Neural cell (in vitro differentiated cells): Measurements from ENCODE around the gene ANGEL2. TPM values are rescaled to one million over a fixed set of nuclear protein-coding genes. Genes with fewer than 3 reads are reported as not detected.

Experiments
- H2AFZ ChIP-seq: fragments of 200-600, 300-800 bp; sonication (generic), shearing (Covaris generic); 2 replicates; pipeline ENCODE4 v1.6.0; 2014; ENCODE audit warnings: low read depth, mild to moderate bottlenecking, antibody characterized with exemption, low read length, moderate library complexity
- H3F3A ChIP-seq: fragments of 200-600 bp; shearing (Covaris generic); 2 replicates; pipeline ENCODE4 v1.6.1; 2016; ENCODE audit warnings: mild to moderate bottlenecking, moderate library complexity, mixed read lengths, antibody characterized with exemption, low read length; ENCODE audit not compliant: insufficient read depth, poor library complexity, severe bottlenecking
- H3K27ac ChIP-seq: fragments of 200-600, 300-800 bp; sonication (generic), shearing (Covaris generic); 2 replicates; pipeline ENCODE4 v1.5.1; 2014; ENCODE audit warnings: mild to moderate bottlenecking, low read length, moderate library complexity
- H3K27me3 ChIP-seq: fragments of 300-800, 200-600 bp; sonication (generic), shearing (Covaris generic); 2 replicates; pipeline ENCODE4 v1.6.0; 2014; ENCODE audit warnings: mild to moderate bottlenecking, low read depth, low read length, moderate library complexity; ENCODE audit not compliant: insufficient read depth
- H3K36me3 ChIP-seq: fragments of 300-800, 200-600 bp; sonication (generic), shearing (Covaris generic); 2 replicates; pipeline ENCODE4 v1.5.1; 2014; ENCODE audit warnings: mild to moderate bottlenecking, antibody characterized with exemption, low read length, moderate library complexity; ENCODE audit not compliant: insufficient read depth
- H3K4me2 ChIP-seq: fragments of 300-800, 200-600 bp; sonication (generic), shearing (Covaris generic); 2 replicates; pipeline ENCODE4 v1.6.0; 2014; ENCODE audit warnings: mild to moderate bottlenecking, low read length
- H3K4me3 ChIP-seq: fragments of 300-800, 200-600 bp; sonication (generic), shearing (Covaris generic); 2 replicates; pipeline ENCODE4 v1.5.1; 2014; ENCODE audit warnings: mild to moderate bottlenecking, low read length, moderate library complexity
- H3K79me2 ChIP-seq: fragments of 200-600 bp; shearing (Covaris generic); replicated peaks from 2 replicates; pipeline ENCODE4 v1.6.0; 2014; ENCODE audit warnings: mild to moderate bottlenecking, low read length, moderate library complexity; ENCODE audit not compliant: insufficient read depth
- H3K9ac ChIP-seq: fragments of 300-800, 200-600 bp; sonication (generic), shearing (Covaris generic); 2 replicates; pipeline ENCODE4 v1.6.1; 2016; ENCODE audit warnings: mild to moderate bottlenecking, low read length, mixed read lengths
- H3K9me2 ChIP-seq: fragments of 200-600 bp; shearing (Covaris generic); 2 replicates; pipeline ENCODE4 v1.6.1; 2016; ENCODE audit warnings: mild to moderate bottlenecking, low read length, mixed read lengths; ENCODE audit not compliant: insufficient read depth
- H3K9me3 ChIP-seq: fragments of 200-600, 300-800 bp; sonication (generic), shearing (Covaris generic); 2 replicates; pipeline ENCODE4 v1.6.1; 2016; ENCODE audit warnings: mild to moderate bottlenecking, mixed run types, low read length, moderate library complexity, mixed read lengths
- H4K20me1 ChIP-seq: fragments of 200-600 bp; shearing (Covaris generic); 2 replicates; pipeline ENCODE4 v1.6.1; 2016; ENCODE audit warnings: mild to moderate bottlenecking, mixed run types; ENCODE audit not compliant: insufficient read depth
- EP300 ChIP-seq: fragments of 450-650 bp; conservative IDR thresholded peaks from 2 replicates; pipeline ENCODE4 v1.6.1; 2014; ENCODE audit warnings: antibody characterized with exemption, mild to moderate bottlenecking, moderate library complexity; ENCODE audit not compliant: poor library complexity, severe bottlenecking
- EZH2 ChIP-seq: fragments of 200-600, 300-800 bp; shearing (Covaris generic), sonication (generic); IDR thresholded peaks from 2 replicates; pipeline ENCODE4 v1.6.1; 2014; ENCODE audit warnings: antibody characterized with exemption, low read length, borderline replicate concordance, mild to moderate bottlenecking; ENCODE audit not compliant: insufficient read depth, poor library complexity, severe bottlenecking
- MXI1 ChIP-seq: fragments of 450-650 bp; conservative IDR thresholded peaks from 2 replicates; pipeline ENCODE4 v1.6.1; 2014; ENCODE audit warnings: antibody characterized with exemption, mild to moderate bottlenecking; ENCODE audit not compliant: poor library complexity, severe bottlenecking
- POLR2AphosphoS5 ChIP-seq: IDR thresholded peaks from 2 replicates; pipeline ENCODE4 v1.6.1; 2012
- RAD21 ChIP-seq: fragments of 450-650 bp; conservative IDR thresholded peaks from 2 replicates; pipeline ENCODE4 v1.6.1; 2014; ENCODE audit warnings: antibody characterized with exemption, mild to moderate bottlenecking, moderate library complexity
- SMC3 ChIP-seq: fragments of 450-650 bp; conservative IDR thresholded peaks from 2 replicates; pipeline ENCODE4 v1.6.1; 2014; ENCODE audit warnings: antibody characterized with exemption, mild to moderate bottlenecking, moderate library complexity; ENCODE audit not compliant: poor library complexity
- TAF1 ChIP-seq: IDR thresholded peaks from 2 replicates; pipeline ENCODE4 v1.6.1; 2012; ENCODE audit warnings: low read depth
- polyA plus RNA-seq: library from polyadenylated mRNA; depleted of rRNA; stranded (reverse); fragments of >200 nt; gene quantifications from 2 replicates; pipeline ENCODE4 v1.2.3, GENCODE V29; 2014
- TF ChIP-seq, protein P1 (sequence below): IDR thresholded peaks from 2 replicates; pipeline ENCODE4 v1.6.1; 2012; ENCODE audit warnings: borderline replicate concordance
- TF ChIP-seq, protein P2 (sequence below): fragments of 450-650 bp; IDR thresholded peaks from 2 replicates; pipeline ENCODE4 v1.5.1; 2014; ENCODE audit warnings: antibody characterized with exemption, mild to moderate bottlenecking, moderate library complexity; ENCODE audit not compliant: poor library complexity, severe bottlenecking

ANGEL2 gene
- polyA plus RNA-seq, 1 donor from 2014 or later = 58.7 TPM

DNA sequence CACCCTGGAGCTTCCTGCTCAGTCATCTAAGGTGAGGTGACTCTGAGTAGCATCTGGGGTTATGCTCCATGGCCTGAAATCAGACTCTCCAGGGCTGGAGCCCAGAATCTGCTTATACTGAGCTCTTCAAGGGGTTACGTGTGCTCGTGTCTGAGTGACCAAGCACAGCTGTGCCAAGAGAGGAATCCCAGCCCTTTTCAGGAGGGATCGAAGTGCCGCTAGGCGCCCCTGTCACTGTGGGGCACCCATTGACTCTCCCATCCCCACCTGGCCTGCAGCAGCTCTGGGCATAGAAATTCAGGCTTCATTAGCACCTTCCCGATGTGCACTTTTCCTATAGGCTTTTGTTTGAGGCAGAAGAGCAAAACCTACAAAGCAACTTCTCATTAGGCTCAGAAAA is 51.6 kb downstream of the ANGEL2 start:
- H3K4me3 ChIP-seq = no peak overlapping the region
- H3K27me3 ChIP-seq = no peaks in the 10 kb centered on the region
- H3K79me2 ChIP-seq = no peaks in the 10 kb centered on the region
- no peaks in the 10 kb centered on the region for H3K36me3 ChIP-seq
- no peak overlapping the region for H3K4me2 ChIP-seq
- H4K20me1 ChIP-seq = no peaks in the 10 kb centered on the region
- no peaks in the 10 kb centered on the region for H3K9me3 ChIP-seq
- H3K9me2 ChIP-seq = no peaks in the 10 kb centered on the region
- H3K27ac ChIP-seq = no peak overlapping the region
- H3F3A ChIP-seq = no peaks in the 10 kb centered on the region
- H3K9ac ChIP-seq = no peak overlapping the region
- TF ChIP-seq EZH2 (no peak), TAF1 (no peak), SMC3 (no peak), POLR2AphosphoS5 (no peak), RAD21 (no peak), MXI1 (no peak), EP300 (no peak)
- TF ChIP-seq, protein P1, sequence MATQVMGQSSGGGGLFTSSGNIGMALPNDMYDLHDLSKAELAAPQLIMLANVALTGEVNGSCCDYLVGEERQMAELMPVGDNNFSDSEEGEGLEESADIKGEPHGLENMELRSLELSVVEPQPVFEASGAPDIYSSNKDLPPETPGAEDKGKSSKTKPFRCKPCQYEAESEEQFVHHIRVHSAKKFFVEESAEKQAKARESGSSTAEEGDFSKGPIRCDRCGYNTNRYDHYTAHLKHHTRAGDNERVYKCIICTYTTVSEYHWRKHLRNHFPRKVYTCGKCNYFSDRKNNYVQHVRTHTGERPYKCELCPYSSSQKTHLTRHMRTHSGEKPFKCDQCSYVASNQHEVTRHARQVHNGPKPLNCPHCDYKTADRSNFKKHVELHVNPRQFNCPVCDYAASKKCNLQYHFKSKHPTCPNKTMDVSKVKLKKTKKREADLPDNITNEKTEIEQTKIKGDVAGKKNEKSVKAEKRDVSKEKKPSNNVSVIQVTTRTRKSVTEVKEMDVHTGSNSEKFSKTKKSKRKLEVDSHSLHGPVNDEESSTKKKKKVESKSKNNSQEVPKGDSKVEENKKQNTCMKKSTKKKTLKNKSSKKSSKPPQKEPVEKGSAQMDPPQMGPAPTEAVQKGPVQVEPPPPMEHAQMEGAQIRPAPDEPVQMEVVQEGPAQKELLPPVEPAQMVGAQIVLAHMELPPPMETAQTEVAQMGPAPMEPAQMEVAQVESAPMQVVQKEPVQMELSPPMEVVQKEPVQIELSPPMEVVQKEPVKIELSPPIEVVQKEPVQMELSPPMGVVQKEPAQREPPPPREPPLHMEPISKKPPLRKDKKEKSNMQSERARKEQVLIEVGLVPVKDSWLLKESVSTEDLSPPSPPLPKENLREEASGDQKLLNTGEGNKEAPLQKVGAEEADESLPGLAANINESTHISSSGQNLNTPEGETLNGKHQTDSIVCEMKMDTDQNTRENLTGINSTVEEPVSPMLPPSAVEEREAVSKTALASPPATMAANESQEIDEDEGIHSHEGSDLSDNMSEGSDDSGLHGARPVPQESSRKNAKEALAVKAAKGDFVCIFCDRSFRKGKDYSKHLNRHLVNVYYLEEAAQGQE = no peak
- TF ChIP-seq, protein P2, sequence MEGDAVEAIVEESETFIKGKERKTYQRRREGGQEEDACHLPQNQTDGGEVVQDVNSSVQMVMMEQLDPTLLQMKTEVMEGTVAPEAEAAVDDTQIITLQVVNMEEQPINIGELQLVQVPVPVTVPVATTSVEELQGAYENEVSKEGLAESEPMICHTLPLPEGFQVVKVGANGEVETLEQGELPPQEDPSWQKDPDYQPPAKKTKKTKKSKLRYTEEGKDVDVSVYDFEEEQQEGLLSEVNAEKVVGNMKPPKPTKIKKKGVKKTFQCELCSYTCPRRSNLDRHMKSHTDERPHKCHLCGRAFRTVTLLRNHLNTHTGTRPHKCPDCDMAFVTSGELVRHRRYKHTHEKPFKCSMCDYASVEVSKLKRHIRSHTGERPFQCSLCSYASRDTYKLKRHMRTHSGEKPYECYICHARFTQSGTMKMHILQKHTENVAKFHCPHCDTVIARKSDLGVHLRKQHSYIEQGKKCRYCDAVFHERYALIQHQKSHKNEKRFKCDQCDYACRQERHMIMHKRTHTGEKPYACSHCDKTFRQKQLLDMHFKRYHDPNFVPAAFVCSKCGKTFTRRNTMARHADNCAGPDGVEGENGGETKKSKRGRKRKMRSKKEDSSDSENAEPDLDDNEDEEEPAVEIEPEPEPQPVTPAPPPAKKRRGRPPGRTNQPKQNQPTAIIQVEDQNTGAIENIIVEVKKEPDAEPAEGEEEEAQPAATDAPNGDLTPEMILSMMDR = no peak
- no peak overlapping the region for H2AFZ ChIP-seq

DNA sequence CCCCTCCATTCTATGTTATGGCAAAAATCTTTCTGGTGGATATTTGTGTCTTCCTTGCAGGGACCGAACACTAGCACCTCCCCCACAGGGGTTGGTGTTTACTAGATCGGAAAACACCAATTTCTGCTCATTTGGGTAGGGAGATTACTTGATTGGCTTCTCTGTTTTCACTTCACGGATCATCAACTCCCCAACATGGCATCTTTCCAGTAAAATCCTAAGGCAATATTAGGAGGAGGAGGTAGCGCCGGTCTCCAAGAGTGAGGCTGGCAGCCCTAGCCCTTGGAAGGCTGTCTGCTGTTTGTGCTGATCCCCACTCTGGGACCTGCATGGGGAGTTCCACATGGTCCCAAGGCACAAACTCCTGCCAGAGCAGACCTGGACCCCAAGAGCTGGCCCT is 53.2 kb downstream of the ANGEL2 start:
- TF ChIP-seq EZH2 = no peak
- no peak for TF ChIP-seq TAF1
- TF ChIP-seq RAD21 = no peak
- TF ChIP-seq, protein P2 = no peak
- Histone ChIP-seq H3K4me3 (no peak overlapping the region), H3K36me3 (no peaks in the 10 kb centered on the region), H4K20me1 (no peaks in the 10 kb centered on the region), H3K9me3 (no peaks in the 10 kb centered on the region), H3K27ac (no peak overlapping the region), H3K9ac (no peak overlapping the region), H3K9me2 (no peaks in the 10 kb centered on the region), H2AFZ (no peak overlapping the region), H3F3A (no peaks in the 10 kb centered on the region), H3K79me2 (no peaks in the 10 kb centered on the region), H3K27me3 (no peaks in the 10 kb centered on the region), H3K4me2 (no peak overlapping the region)
